ENCODE measurements around the gene ITPKC. TPM values are rescaled to one million over a fixed set of nuclear protein-coding genes. Genes with fewer than 3 reads are reported as not detected.

Gene ITPKC
- total RNA-seq, 1 donor from 2014 or later: 53.1 TPM

- DNase-seq (ENCODE audit: low spot score): no peak
Observed at GRCh38 chr19:40786060-40787037, 69.4 kb downstream of the ITPKC start.

Other genes with a start within 250 kb of the ITPKC start
- gene SHKBP1, start 140.2 kb upstream of the ITPKC start, total RNA-seq: 54.3 TPM
- 217 TPM for gene LTBP4, start 115.7 kb upstream of the ITPKC start, total RNA-seq
- 63.8 TPM for gene NUMBL, start 26.5 kb upstream of the ITPKC start, total RNA-seq
- 16.8 TPM for gene COQ8B, start 226 bp upstream of the ITPKC start, total RNA-seq
- gene ACTMAP, start 33.4 kb downstream of the ITPKC start, total RNA-seq: 5.6 TPM
- 41.3 TPM for gene SNRPA, start 34.1 kb downstream of the ITPKC start, total RNA-seq
- not detected for gene MIA, start 58.4 kb downstream of the ITPKC start, total RNA-seq
- gene RAB4B, start 61.1 kb downstream of the ITPKC start, total RNA-seq: 26.9 TPM
- 113 TPM for gene EGLN2, start 82.1 kb downstream of the ITPKC start, total RNA-seq
- 0.48 TPM for gene CYP2A6, start 133.3 kb downstream of the ITPKC start, total RNA-seq
- not detected for gene CYP2A7, start 165.1 kb downstream of the ITPKC start, total RNA-seq

Data from mesenteric fat pad (tissue), 1 donor.